Stimulated activated effector memory CD8-positive, alpha-beta T cell treated with anti-CD3 and anti-CD28 coated beads, Interleukin-12 subunit alpha, Interleukin-12 subunit beta, amount 100 ng/mL, for 72 hours (primary cell): ENCODE results near the gene NEDD4L.

Source experiments
- ATAC-seq: fragments of 150-1000 bp; cut with Tn5 transposase; 2 replicates; pipeline ENCODE4 v1.10.0; 2021
- DNase-seq, 2 donors: peaks; one replicate each; pipeline ENCODE4 v3.0.0; 2021 to 2022; ENCODE audit warnings: low spot score in 2 of 2
- H3K27ac Mint-ChIP-seq: one replicate; pipeline ENCODE4 v1.8.0; 2022; ENCODE audit warnings: mild to moderate bottlenecking, mixed read lengths
- H3K36me3 Mint-ChIP-seq: one replicate; pipeline ENCODE4 v1.8.0; 2022; ENCODE audit warnings: mild to moderate bottlenecking, mixed read lengths
- H3K4me1 Mint-ChIP-seq: one replicate; pipeline ENCODE4 v1.8.0; 2022; ENCODE audit warnings: mixed read lengths
- H3K4me3 Mint-ChIP-seq: one replicate; pipeline ENCODE4 v1.8.0; 2022; ENCODE audit warnings: mild to moderate bottlenecking, mixed read lengths
- H3K9me3 Mint-ChIP-seq: one replicate; pipeline ENCODE4 v1.8.0; 2022; ENCODE audit warnings: mixed read lengths

NEDD4L gene

DNA sequence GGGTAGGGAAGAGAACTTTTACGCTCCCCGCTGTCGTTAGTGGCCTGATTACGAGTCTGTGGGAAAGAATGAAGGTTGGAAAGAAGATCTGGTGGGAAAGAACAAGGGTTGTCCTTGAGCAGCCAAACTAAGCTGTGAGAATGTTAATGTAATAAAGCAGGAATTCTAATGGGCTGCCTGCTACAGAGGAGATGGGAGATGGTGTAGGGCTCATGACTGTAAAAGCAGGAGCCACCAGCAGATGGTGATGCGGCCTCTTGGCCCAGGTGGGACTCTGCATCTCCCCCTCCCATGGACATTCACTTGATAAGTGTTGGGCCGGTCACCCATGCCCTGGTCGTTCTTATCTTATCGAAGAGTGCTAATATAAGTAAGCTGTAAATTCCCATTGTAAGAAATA is 150.0 kb downstream of the NEDD4L start:
- H3K36me3 Mint-ChIP-seq = no peaks in the 10 kb centered on the region
- H3K4me1 Mint-ChIP-seq = peaks cover 9% of the 10 kb centered on the region
- DNase-seq (no peak), ATAC-seq (no peak)
- no peak overlapping the region for H3K4me3 Mint-ChIP-seq
- no peaks in the 10 kb centered on the region for H3K9me3 Mint-ChIP-seq
- no peak overlapping the region for H3K27ac Mint-ChIP-seq

GRCh38 chr18:58195278-58195765 is 151.3 kb downstream of the NEDD4L start:
- no peak for DNase-seq
- peak; percentile 70 for ATAC-seq
- peaks cover 9% of the 10 kb centered on the region for H3K4me1 Mint-ChIP-seq
- H3K4me3 Mint-ChIP-seq = peak overlapping the region; percentile 62
- H3K27ac Mint-ChIP-seq = peak overlapping the region; percentile 26
- H3K9me3 Mint-ChIP-seq = no peaks in the 10 kb centered on the region
- H3K36me3 Mint-ChIP-seq = no peaks in the 10 kb centered on the region

GRCh38 chr18:58196164-58196563 is 152.1 kb downstream of the NEDD4L start:
- Mint-ChIP-seq H3K4me1 (peaks cover 9% of the 10 kb centered on the region), H3K4me3 (peak overlapping the region; percentile 62), H3K9me3 (no peaks in the 10 kb centered on the region), H3K27ac (no peak overlapping the region), H3K36me3 (no peaks in the 10 kb centered on the region)
- ATAC-seq = no peak
- DNase-seq = no peak

DNA sequence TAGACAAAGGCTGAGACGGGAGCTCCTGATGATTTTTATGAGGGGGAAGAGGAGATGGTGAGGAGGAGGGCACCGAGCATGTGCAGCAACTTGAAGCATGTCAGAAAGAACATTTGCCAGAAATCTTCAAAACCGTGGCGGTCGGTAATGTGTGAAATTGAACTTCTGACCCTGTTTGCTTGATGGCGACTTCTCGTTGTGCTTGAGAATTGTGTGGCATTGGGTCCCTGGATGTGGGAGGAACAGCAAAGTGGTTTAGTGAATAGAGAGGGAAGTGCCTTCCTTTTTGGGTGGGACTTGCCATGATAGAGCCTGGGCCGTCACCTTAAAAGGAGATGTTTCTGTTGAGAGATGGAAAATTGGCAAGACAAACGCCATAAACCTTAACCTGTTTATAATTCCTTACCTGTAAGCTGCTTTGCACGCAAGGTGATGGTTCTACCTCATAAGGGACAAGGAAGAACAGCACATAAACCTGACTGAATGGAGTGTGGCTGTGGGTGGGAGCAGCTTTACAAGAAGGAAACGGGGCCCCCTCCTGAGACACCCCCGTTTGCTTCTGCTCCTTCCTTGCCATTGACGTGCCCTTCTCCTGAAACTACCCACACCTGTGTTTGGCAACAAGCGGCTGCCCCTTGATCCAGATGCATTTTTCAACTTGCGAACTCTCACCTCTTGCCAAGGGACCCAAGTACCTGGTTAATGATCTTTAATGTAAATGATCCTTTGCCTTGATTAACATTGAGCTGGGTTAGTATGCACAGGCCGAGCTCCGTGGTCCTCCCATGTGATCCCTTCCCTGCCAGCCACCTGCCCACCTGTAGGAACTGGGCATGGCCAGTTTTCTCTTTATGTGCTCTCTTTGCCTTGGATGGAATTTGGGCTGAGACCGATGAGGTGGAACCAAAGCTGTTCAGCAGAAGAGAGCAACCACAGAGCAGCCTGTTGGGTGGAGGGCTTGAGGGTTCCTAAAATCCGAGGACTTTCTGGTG is 153.2 kb downstream of the NEDD4L start:
- H3K4me1 Mint-ChIP-seq = peaks cover 9% of the 10 kb centered on the region
- H3K4me3 Mint-ChIP-seq = no peak overlapping the region
- no peaks in the 10 kb centered on the region for H3K9me3 Mint-ChIP-seq
- ATAC-seq (no peak), DNase-seq (no peak)
- no peaks in the 10 kb centered on the region for H3K36me3 Mint-ChIP-seq
- no peak overlapping the region for H3K27ac Mint-ChIP-seq

- no peak overlapping the region for H3K4me3 Mint-ChIP-seq
- ATAC-seq (no peak), DNase-seq (no peak)
- H3K4me1 Mint-ChIP-seq = no peaks in the 10 kb centered on the region
- H3K27ac Mint-ChIP-seq = no peak overlapping the region
- no peaks in the 10 kb centered on the region for H3K36me3 Mint-ChIP-seq
- no peaks in the 10 kb centered on the region for H3K9me3 Mint-ChIP-seq
These were observed 157.2 kb downstream of the NEDD4L start for GRCh38 chr18:58201268-58201667.

- Mint-ChIP-seq H3K36me3 (no peaks in the 10 kb centered on the region), H3K9me3 (no peaks in the 10 kb centered on the region), H3K27ac (no peak overlapping the region), H3K4me1 (no peaks in the 10 kb centered on the region), H3K4me3 (no peak overlapping the region)
- no peak for DNase-seq
- ATAC-seq = no peak
These were observed 158.0 kb downstream of the NEDD4L start for GRCh38 chr18:58201733-58202730.

DNA sequence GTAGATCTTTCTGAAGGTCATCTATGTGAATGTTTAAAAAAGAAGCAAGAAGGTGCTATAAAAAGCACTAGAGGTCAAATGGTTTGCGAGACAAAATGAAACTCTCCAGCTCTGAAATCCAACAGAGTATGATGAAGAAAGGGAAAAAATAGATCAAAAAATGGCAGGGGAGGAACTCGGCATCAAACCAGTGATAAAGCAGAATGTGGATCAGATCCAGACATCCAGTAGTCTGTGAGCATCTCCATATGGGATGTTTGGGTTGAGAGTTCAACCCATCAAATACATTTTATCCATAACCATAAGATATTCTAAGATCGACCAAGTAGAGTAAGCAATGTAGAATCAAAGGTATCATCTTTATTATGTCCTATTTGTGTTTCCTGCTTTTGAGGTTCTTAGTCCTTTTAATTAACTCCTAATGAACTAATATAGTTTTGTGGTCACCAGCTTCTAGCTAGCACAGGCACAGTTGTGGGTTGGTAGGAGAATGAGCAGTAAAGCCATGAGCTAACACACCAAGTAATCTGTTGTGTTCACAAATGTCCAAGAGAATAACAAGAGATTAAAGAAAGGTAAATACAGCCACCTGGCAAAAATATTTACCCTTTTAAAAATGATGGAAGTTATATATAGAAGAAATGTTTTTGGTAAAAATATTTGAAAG is 160.9 kb downstream of the NEDD4L start:
- DNase-seq (no peak), ATAC-seq (no peak)
- H3K27ac Mint-ChIP-seq = no peak overlapping the region
- H3K36me3 Mint-ChIP-seq = no peaks in the 10 kb centered on the region
- no peak overlapping the region for H3K4me3 Mint-ChIP-seq
- no peaks in the 10 kb centered on the region for H3K9me3 Mint-ChIP-seq
- no peaks in the 10 kb centered on the region for H3K4me1 Mint-ChIP-seq

GRCh38 chr18:58205443-58206160 is 161.6 kb downstream of the NEDD4L start:
- Mint-ChIP-seq H3K36me3 (no peaks in the 10 kb centered on the region), H3K4me1 (no peaks in the 10 kb centered on the region), H3K9me3 (no peaks in the 10 kb centered on the region), H3K4me3 (no peak overlapping the region), H3K27ac (no peak overlapping the region)
- DNase-seq (no peak), ATAC-seq (no peak)

- Mint-ChIP-seq H3K4me1 (no peaks in the 10 kb centered on the region), H3K27ac (no peak overlapping the region), H3K36me3 (no peaks in the 10 kb centered on the region), H3K9me3 (no peaks in the 10 kb centered on the region), H3K4me3 (no peak overlapping the region)
- ATAC-seq (no peak), DNase-seq (no peak)
These were observed 163.6 kb downstream of the NEDD4L start for GRCh38 chr18:58207520-58208152.

DNA sequence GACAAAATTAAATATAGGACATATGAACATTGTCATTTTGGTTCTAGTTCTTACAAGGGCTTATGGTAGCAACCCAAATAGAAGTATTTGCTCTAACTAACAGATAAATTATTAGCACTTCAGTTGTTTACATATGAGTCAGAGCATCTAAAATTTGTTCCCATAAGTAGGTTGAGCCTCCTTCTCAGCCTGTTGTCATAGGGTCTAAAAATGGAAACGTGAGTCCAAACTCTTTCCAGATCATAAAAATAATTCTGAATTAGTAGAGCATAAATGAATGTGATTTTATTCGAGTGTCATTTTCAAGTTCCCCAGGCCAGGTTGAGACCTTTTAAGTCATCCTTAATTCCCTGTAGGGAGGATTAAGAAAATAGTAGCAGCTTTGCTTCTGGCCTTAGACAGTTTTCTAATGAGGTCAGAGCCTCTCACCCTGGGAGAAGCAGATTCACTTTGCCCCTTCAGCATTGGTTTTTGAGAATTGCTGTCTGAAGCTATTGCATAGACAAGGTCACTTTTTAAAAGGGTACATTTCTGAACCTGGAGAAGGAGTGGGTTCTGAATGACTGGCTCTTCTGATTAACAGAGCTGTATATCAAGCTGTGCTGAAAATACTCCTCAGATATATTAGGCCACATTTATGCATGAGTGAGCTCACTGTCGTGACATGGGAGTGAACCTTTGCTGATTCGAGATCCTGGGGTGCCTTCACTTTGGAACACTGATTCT is 164.3 kb downstream of the NEDD4L start:
- DNase-seq = no peak
- ATAC-seq = no peak
- H3K4me1 Mint-ChIP-seq = peaks cover 5% of the 10 kb centered on the region
- no peaks in the 10 kb centered on the region for H3K36me3 Mint-ChIP-seq
- no peak overlapping the region for H3K4me3 Mint-ChIP-seq
- H3K9me3 Mint-ChIP-seq = no peaks in the 10 kb centered on the region
- H3K27ac Mint-ChIP-seq = no peak overlapping the region

GRCh38 chr18:58209326-58209725 is 165.3 kb downstream of the NEDD4L start:
- ATAC-seq = no peak
- no peaks in the 10 kb centered on the region for H3K9me3 Mint-ChIP-seq
- H3K4me1 Mint-ChIP-seq = peaks cover 14% of the 10 kb centered on the region
- no peak overlapping the region for H3K4me3 Mint-ChIP-seq
- H3K27ac Mint-ChIP-seq = peak overlapping the region; percentile 13
- no peak for DNase-seq
- H3K36me3 Mint-ChIP-seq = no peaks in the 10 kb centered on the region

DNA sequence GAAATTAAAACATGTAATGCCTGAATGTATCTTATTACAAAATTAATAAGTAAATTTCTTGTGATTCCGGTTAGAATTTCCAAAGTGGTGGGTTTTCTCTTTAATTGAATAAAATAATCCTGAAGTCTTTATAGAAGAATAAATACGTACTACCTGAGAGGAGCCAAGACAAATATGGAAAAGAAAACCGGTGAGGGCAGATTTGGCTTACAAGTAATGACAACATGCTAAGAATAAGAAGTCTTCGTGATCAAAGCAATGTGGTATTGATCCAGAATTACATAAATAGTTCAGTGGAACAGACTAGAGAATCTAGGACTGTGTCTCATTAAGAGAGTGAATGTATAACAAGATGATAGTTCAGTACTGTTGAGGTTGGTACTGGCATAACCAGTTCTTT is 167.5 kb downstream of the NEDD4L start:
- H3K4me1 Mint-ChIP-seq = peaks cover 21% of the 10 kb centered on the region
- no peaks in the 10 kb centered on the region for H3K36me3 Mint-ChIP-seq
- H3K27ac Mint-ChIP-seq = no peak overlapping the region
- DNase-seq (no peak), ATAC-seq (no peak)
- H3K9me3 Mint-ChIP-seq = no peaks in the 10 kb centered on the region
- H3K4me3 Mint-ChIP-seq = no peak overlapping the region

DNA sequence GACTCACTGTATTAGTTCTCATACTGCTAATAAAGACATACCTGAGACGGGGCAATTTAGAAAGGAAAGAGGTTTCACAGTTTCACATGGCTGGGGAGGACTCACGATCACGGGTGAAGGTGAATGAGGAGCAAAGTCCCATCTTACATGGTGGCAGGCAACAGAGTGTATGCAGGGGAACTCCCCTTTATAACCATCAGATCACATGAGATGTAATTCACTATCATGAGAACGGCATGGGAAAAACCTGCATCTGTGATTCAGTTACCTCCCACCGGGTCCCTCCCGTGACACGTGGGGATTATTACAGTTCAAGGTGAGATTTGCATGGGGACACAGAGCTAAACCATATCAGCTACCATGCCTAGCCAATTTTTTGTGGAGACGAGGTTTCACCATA is 168.2 kb downstream of the NEDD4L start:
- no peak overlapping the region for H3K4me3 Mint-ChIP-seq
- H3K36me3 Mint-ChIP-seq = no peaks in the 10 kb centered on the region
- DNase-seq (no peak), ATAC-seq (no peak)
- H3K9me3 Mint-ChIP-seq = no peaks in the 10 kb centered on the region
- no peak overlapping the region for H3K27ac Mint-ChIP-seq
- peaks cover 23% of the 10 kb centered on the region for H3K4me1 Mint-ChIP-seq
